A673 (cell line): ENCODE data around the gene FXR2.

ENCODE experiments used
- CTCF ChIP-seq: fragments of 300-800, 200-600 bp; sonication (generic); conservative IDR thresholded peaks from 2 replicates; pipeline ENCODE4 v1.5.1; 2017; ENCODE audit warnings: low read depth, mild to moderate bottlenecking, antibody characterized with exemption, low read length, moderate library complexity, mixed read lengths
- EZH2 ChIP-seq: fragments of 200-600 bp; sonication (generic); IDR thresholded peaks from 2 replicates; pipeline ENCODE4 v1.6.1; 2017; ENCODE audit warnings: borderline replicate concordance, low read depth, mild to moderate bottlenecking, mixed read lengths, antibody characterized with exemption, low read length; ENCODE audit not compliant: poor library complexity, severe bottlenecking

GRCh38 chr17:7552621-7553051 is 62.1 kb downstream of the FXR2 start:
- TF ChIP-seq CTCF (no peak), EZH2 (no peak)
